ENCODE data around the gene NCKIPSD. TPM values are rescaled to one million over a fixed set of nuclear protein-coding genes. Genes with fewer than 3 reads are reported as not detected.
A peak's percentile ranks its signal among the peaks of the same experiment; 100 is the strongest.

The NCKIPSD gene
- total RNA-seq, 1 donor from 2014 or later: 26.3 TPM

DNA sequence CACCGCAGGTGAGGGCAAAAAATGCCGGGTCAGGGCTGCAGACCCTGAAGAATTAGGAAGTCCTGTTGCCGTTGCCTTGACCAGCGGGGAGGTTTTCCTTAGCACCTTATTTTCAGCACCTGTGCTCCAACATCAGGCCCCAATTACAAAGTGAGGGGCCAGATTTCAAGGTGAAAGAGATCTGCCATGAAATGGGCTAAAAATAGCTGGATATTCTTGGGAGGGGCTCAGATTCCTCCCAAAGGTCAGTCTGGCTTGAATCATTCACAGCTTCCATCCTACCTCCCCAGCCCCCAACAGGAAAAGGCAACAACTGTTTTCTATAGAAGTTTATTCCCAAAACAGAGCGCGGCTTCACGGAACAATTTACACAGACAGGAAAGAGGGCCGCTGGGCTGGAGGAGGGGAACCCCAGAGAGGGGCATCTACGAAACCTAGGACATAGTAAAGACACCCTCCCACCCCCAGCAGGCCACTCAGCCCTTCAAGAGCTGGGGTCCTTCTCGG lies 49.5 kb downstream of the NCKIPSD start:
- TF ChIP-seq, protein P1, sequence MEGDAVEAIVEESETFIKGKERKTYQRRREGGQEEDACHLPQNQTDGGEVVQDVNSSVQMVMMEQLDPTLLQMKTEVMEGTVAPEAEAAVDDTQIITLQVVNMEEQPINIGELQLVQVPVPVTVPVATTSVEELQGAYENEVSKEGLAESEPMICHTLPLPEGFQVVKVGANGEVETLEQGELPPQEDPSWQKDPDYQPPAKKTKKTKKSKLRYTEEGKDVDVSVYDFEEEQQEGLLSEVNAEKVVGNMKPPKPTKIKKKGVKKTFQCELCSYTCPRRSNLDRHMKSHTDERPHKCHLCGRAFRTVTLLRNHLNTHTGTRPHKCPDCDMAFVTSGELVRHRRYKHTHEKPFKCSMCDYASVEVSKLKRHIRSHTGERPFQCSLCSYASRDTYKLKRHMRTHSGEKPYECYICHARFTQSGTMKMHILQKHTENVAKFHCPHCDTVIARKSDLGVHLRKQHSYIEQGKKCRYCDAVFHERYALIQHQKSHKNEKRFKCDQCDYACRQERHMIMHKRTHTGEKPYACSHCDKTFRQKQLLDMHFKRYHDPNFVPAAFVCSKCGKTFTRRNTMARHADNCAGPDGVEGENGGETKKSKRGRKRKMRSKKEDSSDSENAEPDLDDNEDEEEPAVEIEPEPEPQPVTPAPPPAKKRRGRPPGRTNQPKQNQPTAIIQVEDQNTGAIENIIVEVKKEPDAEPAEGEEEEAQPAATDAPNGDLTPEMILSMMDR (IDR thresholded peaks at IDR 0.05): no peak

DNA sequence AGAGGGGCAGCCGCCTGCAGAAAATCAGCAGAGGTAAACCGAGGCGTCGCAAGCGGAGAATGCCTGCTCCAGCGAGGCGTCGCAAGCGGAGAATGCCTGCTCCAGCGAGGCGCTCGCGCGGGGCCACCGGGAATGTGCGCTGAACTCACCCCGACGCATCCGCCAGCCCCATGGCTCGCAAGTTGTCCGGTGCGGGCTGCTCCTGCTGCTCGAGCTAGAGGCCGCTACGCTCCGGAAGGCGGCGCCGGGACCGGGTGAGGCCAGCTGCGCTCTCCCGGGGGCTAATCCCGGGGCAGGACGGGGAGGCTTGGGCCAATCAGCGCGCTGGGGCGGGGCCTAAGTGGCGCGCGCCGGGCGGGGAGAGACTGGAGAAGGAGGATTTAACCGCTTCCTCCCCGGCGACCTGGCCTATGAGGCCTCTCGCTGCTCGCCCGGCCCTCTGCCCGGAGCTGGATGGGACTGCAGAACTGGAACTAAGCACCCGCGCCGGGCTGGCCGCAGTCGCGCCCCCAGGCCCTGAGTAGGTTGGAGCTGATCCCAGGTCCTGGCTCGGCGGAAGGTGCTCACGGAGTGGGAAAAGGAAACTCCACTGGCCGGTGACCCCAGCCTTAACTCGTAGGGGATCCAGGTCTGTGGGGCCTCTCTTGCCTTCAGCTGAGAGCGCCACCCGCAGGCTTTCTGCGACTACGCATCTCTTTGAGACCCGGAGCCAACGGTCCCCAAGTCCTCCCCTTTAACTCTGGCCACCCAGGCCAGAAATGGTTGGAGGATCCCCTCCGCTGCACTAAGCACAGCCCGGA lies 50.3 kb downstream of the NCKIPSD start, which contains the start of gene SLC26A6:
TSS of gene SLC26A6 (minus strand) at position 240 of the 800 bp plus-strand sequence. CDS start at position 172, 68 bp downstream.
- Mint-ChIP-seq H3K9me3 (ENCODE audit: unreplicated experiment) (no peaks in the 10 kb centered on the region), H3K27me3 (ENCODE audit: unreplicated experiment) (no peaks in the 10 kb centered on the region), H3K4me1 (ENCODE audit: unreplicated experiment) (peaks cover 32% of the 10 kb centered on the region), H3K27ac (ENCODE audit: unreplicated experiment) (peak within 1 kb of the TSS; percentile 90), H3K36me3 (ENCODE audit: unreplicated experiment) (peaks cover 7% of the 10 kb centered on the region), H3K4me3 (ENCODE audit: unreplicated experiment) (peak within 1 kb of the TSS; percentile 87)
- DNase-seq (ENCODE audit: extremely low spot score, unreplicated experiment): peak; percentile 99
- TF ChIP-seq, protein P1 (IDR thresholded peaks at IDR 0.05): peak; percentile 68

More for the DNA sequence above, 49.5 kb downstream of the NCKIPSD start:
- no peaks in the 10 kb centered on the region for H3K27me3 Mint-ChIP-seq (ENCODE audit: unreplicated experiment)
- peaks cover 32% of the 10 kb centered on the region for H3K4me1 Mint-ChIP-seq (ENCODE audit: unreplicated experiment)
- peak overlapping the region; percentile 87 for H3K4me3 Mint-ChIP-seq (ENCODE audit: unreplicated experiment)
- H3K9me3 Mint-ChIP-seq (ENCODE audit: unreplicated experiment): no peaks in the 10 kb centered on the region
- H3K27ac Mint-ChIP-seq (ENCODE audit: unreplicated experiment): peak overlapping the region; percentile 90
- peaks cover 7% of the 10 kb centered on the region for H3K36me3 Mint-ChIP-seq (ENCODE audit: unreplicated experiment)
- no peak for DNase-seq (ENCODE audit: extremely low spot score, unreplicated experiment)

DNA sequence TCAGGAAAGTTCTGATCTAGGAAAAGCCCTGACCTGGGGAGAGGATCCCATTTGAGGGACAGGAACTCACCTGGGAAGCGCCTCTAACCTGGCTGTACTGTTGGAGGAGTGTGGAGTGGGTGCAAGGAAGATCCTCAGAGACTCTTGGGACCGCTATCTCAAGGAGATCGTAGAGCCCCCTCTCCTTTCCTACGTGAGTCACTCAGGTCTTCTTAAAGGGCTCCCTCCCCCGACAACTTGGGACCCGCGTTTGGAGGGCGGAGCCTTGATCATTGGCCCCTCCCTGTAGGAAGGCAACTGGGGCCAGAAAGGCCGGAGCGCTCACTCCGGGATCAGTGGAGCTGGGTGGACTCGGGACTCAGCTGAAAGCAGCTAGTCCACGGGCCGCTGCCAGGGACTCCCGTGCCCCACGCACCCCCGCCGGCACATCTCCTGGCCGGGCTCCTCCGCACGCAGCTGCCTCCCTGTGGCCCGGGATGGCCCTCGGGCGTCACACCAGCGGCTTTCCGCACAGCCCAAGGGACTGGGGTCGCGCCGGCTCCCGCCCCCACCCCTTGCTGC lies 51.0 kb downstream of the NCKIPSD start:
- DNase-seq (ENCODE audit: extremely low spot score, unreplicated experiment): no peak
- H3K9me3 Mint-ChIP-seq (ENCODE audit: unreplicated experiment): no peaks in the 10 kb centered on the region
- TF ChIP-seq, protein P1 (IDR thresholded peaks at IDR 0.05): no peak
- H3K4me3 Mint-ChIP-seq (ENCODE audit: unreplicated experiment): peak overlapping the region; percentile 87
- peaks cover 11% of the 10 kb centered on the region for H3K36me3 Mint-ChIP-seq (ENCODE audit: unreplicated experiment)
- H3K27me3 Mint-ChIP-seq (ENCODE audit: unreplicated experiment): no peaks in the 10 kb centered on the region
- peak overlapping the region; percentile 90 for H3K27ac Mint-ChIP-seq (ENCODE audit: unreplicated experiment)
- peaks cover 32% of the 10 kb centered on the region for H3K4me1 Mint-ChIP-seq (ENCODE audit: unreplicated experiment)

DNA sequence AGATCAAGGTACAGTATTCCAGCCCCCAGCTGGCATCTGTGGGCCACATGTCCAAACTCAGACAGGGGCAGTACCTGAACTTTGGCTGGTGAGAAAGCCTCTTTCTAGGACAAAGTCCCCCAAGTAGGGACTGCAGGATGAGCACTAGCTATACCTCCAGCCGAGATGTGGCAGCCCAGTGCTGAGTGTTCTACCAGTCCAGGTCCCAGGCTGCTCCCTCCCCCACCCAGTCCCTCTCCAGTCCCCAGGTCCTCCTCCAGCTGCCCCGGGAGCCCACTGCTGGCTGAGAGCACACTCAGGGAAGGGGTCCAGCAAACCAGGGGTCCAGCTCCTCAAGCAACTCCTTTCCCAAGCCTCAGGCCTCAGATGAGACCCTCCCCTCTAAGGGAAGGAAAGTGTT lies 52.0 kb downstream of the NCKIPSD start:
- Mint-ChIP-seq H3K27me3 (ENCODE audit: unreplicated experiment) (no peaks in the 10 kb centered on the region), H3K27ac (ENCODE audit: unreplicated experiment) (peak overlapping the region; percentile 31), H3K4me1 (ENCODE audit: unreplicated experiment) (peaks cover 32% of the 10 kb centered on the region), H3K4me3 (ENCODE audit: unreplicated experiment) (peak overlapping the region; percentile 87), H3K9me3 (ENCODE audit: unreplicated experiment) (no peaks in the 10 kb centered on the region), H3K36me3 (ENCODE audit: unreplicated experiment) (peaks cover 21% of the 10 kb centered on the region)
- TF ChIP-seq, protein P1 (IDR thresholded peaks at IDR 0.05): no peak
- no peak for DNase-seq (ENCODE audit: extremely low spot score, unreplicated experiment)

DNA sequence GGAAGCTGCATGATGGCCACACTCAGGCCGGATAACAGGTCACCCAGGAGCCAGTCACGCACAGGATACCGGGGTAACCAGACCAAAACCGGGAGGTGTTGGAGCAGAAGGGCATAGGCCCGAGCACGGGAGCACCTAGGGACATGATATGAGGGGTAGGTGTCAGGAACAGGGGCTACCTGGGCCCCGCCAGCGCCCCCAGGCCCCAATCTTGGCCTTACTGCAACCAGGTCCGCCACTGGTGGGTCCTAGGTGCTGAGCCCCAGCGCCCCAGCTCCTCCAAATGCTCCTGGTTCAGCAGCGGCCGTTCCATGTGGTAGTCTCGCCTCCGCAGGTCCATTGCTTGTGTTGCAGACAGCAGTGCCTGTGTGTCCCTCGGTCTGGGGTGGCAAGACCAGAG lies 52.5 kb downstream of the NCKIPSD start:
- TF ChIP-seq, protein P1 (IDR thresholded peaks at IDR 0.05): no peak
- H3K9me3 Mint-ChIP-seq (ENCODE audit: unreplicated experiment): no peaks in the 10 kb centered on the region
- H3K4me1 Mint-ChIP-seq (ENCODE audit: unreplicated experiment): peaks cover 32% of the 10 kb centered on the region
- H3K27ac Mint-ChIP-seq (ENCODE audit: unreplicated experiment): no peak overlapping the region
- H3K36me3 Mint-ChIP-seq (ENCODE audit: unreplicated experiment): peaks cover 21% of the 10 kb centered on the region
- no peak for DNase-seq (ENCODE audit: extremely low spot score, unreplicated experiment)
- no peaks in the 10 kb centered on the region for H3K27me3 Mint-ChIP-seq (ENCODE audit: unreplicated experiment)
- peak overlapping the region; percentile 87 for H3K4me3 Mint-ChIP-seq (ENCODE audit: unreplicated experiment)

Data from osteocyte (in vitro differentiated cells).